Peyer's patch (tissue), 4 donors: ENCODE results near the gene TRMT61A.

Experiments
- POLR2A ChIP-seq, 2 donors: fragments of 450-650 bp; IDR thresholded peaks; one replicate each; pipeline ENCODE4 v1.5.1; 2017; ENCODE audit warnings: antibody characterized with exemption in 2 of 2, mild to moderate bottlenecking in 2 of 2, moderate library complexity in 2 of 2
- TF ChIP-seq, protein P1 (sequence below), 6 experiments: fragments of 450-650 bp in 4 of 6; fragments of 200-600 bp in 2 of 6; sonication (generic) in 1 of 6; IDR thresholded peaks; one replicate each; pipeline ENCODE4 v1.5.1; 2017 to 2019; ENCODE audit warnings: antibody characterized with exemption in 6 of 6, mild to moderate bottlenecking in 3 of 6, moderate library complexity in 1 of 6

DNA sequence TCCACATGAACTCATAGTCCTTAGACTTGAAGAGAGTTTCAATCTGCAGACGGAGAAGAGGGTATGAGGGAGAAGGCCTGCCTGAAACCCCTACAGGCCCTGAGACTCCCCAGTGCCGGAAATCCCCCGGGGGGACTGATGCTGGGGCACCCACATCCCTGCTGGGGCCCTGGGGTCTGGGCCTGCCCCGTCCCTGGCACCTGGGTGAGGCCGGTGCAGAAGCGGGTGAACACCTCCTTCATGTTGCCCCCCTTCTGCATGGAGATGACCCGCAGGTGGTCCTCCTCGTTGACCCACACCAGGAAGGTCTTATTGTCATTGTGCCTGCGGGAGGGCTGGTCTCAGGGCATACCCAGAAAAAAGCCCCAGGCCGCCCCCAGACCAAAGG lies 8.7 kb upstream of the TRMT61A start:
- TF ChIP-seq POLR2A (IDR thresholded peaks at IDR 0.05) = no peak
- TF ChIP-seq, protein P1, sequence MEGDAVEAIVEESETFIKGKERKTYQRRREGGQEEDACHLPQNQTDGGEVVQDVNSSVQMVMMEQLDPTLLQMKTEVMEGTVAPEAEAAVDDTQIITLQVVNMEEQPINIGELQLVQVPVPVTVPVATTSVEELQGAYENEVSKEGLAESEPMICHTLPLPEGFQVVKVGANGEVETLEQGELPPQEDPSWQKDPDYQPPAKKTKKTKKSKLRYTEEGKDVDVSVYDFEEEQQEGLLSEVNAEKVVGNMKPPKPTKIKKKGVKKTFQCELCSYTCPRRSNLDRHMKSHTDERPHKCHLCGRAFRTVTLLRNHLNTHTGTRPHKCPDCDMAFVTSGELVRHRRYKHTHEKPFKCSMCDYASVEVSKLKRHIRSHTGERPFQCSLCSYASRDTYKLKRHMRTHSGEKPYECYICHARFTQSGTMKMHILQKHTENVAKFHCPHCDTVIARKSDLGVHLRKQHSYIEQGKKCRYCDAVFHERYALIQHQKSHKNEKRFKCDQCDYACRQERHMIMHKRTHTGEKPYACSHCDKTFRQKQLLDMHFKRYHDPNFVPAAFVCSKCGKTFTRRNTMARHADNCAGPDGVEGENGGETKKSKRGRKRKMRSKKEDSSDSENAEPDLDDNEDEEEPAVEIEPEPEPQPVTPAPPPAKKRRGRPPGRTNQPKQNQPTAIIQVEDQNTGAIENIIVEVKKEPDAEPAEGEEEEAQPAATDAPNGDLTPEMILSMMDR (IDR thresholded peaks at IDR 0.05) = no peak
